ENCODE measurements around the gene PAX6.

DNA sequence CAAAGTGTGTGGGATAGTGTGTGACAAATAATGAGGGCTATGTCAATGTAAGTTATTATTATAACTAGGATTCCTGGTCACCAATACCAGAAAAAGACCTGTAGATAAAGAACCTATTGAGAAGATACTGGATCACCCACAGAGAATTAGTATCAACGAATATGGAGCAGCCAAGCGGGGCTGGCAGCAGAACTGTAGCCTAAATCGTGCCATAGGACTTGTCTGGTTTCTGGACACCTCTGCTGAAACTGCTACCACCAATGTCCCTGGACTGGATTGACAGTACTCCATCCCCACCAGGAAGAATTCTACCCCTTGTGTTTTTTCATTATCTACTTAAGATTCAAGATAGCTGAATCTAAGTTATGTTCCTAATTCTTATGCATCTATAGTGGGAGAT, 30.3 kb upstream of the PAX6 start:
- no peak for TF ChIP-seq POLR2AphosphoS5 (IDR thresholded peaks at IDR 0.05)
- no peak for TF ChIP-seq CTCF (IDR thresholded peaks at IDR 0.05)
- TF ChIP-seq EP300 (IDR thresholded peaks at IDR 0.05; ENCODE audit: low read depth): no peak
- TF ChIP-seq POLR2A (IDR thresholded peaks at IDR 0.05): no peak

Data from transverse colon (tissue), 4 donors.